Measurements from ENCODE around the gene RNF157.
"Not testable (repeated sequence)": the region's sequence is repeated elsewhere in the genome, so short reads cannot be mapped to it uniquely, and the experiment has no call there.

Gene RNF157

DNA sequence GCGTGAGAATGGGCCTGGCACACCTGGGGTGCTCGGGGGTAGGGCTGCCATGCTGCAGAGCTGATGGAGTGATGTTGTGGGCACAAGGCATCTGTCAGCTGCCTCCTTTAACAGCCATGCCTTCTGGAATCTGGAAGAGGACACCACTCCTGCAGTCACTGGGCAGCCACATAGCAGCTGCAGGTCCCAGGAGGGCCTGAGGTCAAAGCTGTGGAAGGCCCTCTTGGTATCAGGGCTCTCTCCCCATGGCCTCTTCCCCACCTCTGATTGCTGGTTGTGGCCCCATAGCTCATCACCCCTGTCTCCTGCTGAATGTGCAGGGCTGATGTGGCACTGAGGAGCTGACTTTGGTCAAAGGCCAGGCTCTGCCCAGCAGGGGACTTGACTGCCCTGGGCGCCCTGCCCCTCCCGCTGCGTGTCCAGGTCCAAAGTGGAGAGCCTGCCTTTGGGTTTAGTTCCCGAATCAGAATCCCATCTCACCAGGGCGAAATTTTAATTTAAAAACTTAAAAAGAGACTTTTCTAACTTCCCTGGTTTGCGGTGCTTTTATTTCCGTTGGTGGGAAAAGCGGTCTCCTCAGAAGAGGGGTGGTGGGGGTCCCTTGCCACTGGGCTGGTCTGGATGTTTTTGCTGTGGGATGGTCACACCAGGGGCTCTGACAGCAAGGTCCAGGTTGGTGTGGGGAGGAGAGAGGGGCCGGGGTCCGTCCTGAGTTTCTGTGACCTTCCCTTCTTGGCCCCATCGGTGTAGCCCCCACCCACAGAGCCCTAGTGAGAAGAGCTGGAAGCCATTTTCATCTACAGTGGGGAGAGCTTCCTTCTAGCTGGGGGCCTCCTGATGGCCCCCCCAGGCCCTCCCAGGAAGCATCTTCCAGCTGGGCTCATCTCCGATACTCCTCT lies 30.7 kb upstream of the RNF157 start:
- DNase-seq (ENCODE audit: low read depth in 2 of 2): no peak

DNA sequence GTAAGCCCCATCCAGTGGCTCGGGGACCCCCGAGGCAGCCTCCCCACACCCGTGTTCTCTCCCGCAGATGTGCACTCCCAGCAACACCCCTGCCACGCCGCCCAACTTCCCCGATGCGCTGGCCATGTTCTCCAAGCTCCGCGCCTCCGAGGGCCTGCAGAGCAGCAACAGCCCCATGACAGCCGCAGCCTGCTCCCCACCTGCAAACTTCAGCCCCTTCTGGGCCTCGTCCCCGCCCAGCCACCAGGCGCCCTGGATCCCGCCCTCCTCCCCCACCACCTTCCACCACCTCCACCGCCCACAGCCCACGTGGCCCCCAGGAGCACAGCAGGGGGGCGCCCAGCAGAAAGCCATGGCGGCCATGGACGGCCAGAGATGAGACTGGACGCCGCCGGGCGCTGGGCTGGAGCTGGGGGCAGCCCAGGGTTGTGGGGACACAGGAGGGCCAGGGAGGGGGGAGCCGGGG lies 29.9 kb upstream of the RNF157 start:
- no peak for DNase-seq (ENCODE audit: low read depth in 2 of 2)

DNA sequence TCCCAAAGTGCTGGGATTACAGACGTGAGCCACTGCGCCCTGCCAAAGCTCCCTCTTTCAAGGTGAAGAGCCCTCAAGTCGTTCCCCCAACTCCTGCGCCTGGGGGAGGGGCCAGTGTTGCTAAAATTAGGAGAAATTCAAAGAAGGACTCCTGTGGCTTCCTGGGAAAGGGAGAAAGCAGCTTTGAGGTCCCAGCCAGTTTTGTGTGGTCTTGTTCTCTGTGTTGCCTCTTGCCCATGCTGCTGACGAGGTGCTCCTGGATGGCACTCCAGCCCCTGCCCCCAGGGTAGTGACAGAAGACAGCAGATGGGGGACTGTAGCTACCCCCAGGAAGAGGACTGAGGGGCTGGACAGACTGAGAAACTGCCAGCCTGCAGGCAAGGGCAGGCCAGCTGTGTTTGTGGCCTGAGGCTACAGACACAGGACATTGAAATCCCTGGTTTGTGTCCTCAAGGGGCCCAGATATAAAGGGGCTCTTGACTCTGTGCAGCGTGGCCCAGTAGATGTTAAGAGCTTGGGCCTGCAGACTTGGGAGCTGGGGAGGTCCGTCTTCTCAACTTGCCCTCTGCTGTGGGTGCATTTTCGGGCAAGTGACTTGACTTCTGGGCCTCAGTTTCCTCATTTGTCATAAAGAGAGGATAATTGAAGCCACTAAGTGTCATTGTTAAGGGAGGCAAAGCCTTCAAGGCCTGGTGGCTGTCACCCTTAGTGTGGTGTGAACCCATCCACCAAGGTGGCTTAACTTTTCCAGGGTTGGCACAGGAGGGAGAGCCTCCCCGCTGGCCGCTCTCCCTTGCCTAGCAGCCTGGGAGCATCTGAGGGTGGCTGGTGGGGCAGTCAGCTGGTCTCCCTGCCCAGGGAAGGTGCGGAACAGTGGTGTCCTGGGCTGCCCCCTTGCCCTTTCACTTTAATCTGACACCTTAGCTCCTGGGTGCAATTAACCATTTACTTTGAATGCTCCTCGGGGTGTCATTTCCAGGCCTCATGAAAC lies 29.0 kb upstream of the RNF157 start:
- no peak for DNase-seq (ENCODE audit: low read depth in 2 of 2)

DNA sequence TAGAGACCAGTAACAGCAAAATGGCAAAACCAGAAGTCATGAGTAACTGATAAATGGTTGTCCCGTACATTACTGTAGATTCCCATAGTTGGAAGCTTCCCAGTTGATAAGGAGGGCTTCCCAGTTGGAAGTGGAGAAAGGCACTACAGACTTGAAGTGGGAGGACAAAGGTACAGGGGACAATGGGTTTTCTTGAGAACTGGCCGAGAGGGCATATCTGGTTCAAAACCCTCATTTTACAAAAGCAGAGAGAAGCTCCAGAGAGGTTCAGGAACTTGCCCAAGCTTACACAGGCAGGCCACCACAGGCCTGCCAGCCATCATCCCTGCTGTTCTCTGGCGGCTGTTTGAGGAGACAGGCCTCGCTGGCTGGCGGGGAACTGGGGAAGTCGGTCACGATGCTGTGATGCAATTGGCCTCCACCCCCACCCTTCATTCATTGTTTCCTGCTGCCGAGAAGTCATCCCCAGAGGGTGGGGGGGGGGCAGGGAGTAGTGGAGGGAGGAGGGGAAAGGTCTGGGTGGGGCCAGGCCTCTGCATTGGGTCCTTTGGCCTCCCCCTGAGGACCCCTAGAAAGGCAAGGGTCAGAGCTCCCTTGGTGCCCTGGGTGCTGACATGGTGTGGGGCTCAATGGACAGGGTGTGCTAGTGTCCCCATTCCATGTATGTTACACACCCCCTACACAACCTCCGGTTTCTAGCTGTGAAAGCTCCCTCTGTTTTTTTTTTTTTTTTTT lies 27.9 kb upstream of the RNF157 start:
- DNase-seq (ENCODE audit: low read depth in 2 of 2): peak in 1 of 2 experiments; percentile 26

DNA sequence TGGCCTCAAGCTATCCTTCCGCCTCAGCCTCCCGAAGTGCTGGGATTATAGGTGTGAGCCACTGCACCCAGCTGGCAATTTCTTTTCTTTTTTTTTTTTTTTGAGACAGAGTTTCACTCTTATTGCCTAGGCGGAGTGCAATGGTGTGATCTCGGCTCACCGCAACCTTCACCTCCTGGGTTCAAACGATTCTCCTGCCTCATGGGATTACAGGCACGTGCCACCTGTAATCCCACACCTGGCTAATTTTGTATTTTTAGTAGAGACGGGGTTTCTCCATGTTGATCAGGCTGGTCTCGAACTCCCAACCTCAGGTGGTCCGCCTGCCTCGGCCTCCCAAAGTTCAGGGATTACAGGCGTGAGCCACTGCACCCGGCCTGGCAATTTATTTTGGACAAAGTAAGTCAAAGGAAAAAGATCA lies 27.3 kb upstream of the RNF157 start:
- not testable (repeated sequence) for DNase-seq (ENCODE audit: low read depth in 2 of 2)

DNA sequence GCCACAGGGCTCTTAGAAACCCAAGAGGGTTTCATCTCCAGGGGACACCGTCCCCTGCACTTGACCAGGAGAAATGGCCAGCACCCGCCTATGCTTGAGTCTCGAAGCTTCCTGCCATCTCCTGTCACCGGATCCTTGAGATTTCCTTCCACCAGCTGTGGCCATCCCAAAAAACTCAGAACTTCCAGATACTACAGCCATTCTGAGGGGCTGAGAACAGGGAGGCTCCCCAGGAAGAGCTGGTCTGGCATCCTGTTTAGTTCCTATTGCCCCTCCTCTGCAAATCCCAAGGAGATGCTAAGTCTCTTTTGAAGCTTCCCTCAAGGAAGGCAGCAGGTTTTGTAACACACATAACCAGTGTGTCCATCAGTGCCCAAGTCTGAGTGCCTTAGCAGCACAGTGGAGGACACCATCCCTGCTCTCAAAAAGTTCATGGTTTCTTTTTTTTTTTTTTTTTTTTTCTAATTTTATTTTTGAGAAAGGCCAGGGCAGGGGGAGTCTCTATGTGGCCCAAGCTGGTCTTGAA lies 26.8 kb upstream of the RNF157 start:
- DNase-seq (ENCODE audit: low read depth in 2 of 2): no peak

DNA sequence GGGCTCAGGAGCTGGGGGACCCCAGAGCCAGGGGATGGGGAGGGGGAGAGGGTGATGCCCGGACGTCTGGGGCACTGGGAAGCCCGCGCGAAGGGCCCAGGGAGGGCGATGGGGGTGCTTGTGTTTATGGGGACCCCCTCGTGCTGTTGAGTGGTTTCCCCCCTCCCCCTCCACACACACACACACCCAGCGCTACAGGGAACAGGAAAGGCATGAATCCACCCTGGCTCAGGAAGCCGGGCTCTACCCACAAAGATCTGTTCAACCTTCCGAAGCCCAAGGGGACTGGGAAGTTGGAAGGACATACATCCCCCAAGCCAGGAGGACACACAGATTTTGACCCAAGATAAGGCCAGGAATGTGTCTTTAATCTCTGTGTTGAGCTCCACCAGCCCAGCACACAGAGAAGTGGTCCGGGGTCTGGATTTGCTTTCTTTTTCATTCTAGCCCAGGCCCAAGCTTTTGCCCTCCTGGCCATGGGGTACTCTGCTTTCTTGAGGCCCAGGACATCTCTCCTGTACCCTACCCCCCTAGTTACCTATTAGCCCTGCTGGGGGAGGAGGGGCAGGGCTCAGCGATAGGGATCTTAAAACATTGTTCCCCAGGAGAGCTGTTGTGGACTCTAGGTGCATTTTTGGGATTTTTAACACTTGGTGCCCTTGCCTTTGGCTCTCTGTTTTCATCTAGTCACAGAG lies 26.1 kb upstream of the RNF157 start:
- DNase-seq (ENCODE audit: low read depth in 2 of 2): no peak

DNA sequence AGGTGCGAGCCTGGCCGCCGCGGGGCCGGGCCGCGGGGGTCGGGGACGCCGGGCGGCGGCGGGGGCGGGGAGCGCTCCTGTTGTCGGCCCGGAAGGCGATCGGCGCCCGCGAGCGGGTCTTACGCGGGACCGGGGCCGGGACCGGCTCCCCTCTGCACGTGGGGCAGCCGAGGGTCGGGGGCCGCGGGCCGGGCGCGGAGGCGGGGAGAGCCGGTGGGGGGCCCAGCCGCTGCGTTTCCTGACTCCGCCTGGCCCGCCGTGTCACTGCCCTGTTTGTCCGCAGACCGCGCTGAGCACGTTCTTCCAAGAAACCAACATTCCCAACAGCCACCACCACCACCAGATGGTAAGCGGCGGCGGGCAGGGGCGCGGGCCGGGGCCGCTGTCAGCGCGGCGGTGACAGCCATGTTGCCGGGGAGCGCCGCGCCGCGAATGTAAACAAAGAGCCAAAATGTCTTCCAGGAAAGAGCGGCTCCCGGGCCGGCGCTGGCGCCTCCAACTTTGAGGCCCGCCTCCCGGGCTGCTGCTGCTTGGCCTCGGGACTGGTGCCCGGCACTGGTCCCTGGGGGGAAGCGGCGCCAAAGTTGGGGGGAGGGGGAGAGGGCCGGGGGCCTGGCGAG lies 25.4 kb upstream of the RNF157 start:
- DNase-seq (ENCODE audit: low read depth in 2 of 2): no peak

DNA sequence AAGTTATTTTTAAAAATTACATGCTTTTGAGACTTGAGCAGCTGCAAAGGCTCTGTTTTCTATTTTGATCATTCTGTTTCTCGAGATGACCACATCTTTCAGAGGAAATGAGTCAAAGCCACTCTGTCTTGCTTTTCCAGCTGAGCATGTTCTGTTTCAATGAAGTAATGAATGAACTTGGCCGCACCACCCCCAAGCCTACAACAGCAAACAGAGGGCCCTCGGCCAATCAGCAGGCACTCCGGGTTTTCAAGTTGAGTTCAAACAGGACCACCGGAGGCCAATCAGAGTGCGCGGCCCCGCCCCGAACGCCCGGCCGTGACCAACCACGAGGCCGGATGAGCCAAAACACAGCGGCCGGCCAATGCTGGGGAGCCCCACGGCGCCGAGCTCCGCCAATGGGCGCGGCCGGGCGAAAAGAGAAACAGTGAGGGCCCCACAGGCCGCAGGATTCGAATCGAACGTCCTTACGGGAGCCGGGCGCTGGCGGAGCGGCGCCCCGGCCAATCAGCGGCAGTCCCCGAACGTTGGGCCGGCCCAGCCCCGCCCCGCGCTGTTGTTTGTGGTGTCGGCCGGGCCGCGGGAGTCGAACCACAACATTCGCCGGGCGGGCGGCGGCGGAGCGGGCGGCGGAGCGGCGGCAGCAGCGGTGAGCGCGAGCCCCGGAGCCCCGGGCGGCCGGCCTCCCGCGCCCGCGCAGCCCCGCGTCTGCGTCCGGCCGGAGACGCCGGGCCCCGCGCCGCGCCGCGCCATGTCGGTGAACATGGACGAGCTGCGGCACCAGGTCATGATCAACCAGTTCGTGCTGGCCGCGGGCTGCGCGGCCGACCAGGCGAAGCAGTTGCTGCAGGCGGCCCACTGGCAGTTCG lies 24.7 kb upstream of the RNF157 start, which contains the start of gene UBALD2:
Gene UBALD2, plus strand, starts transcription at position 594 of the 869 bp plus-strand sequence. Its CDS starts 158 bp downstream, at position 752.
- DNase-seq (ENCODE audit: low read depth in 2 of 2): peak; percentile 99 to 100

DNA sequence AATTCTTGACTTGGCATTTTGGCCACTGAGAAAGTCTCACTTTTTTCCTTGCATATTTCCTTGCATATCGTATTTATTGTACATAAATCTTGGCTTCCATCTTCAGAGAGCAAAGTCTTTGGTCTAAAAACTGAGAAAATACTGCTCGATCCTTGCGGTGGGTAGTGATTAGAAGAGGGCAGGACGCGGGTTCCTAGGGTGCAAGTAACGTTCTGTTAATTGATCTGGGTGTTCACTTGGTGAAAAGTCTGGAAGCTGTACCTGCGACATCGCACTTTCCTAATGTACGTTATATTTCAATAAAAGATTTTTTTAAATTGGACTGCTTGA lies 24.1 kb upstream of the RNF157 start:
- DNase-seq (ENCODE audit: low read depth in 2 of 2): no peak

DNA sequence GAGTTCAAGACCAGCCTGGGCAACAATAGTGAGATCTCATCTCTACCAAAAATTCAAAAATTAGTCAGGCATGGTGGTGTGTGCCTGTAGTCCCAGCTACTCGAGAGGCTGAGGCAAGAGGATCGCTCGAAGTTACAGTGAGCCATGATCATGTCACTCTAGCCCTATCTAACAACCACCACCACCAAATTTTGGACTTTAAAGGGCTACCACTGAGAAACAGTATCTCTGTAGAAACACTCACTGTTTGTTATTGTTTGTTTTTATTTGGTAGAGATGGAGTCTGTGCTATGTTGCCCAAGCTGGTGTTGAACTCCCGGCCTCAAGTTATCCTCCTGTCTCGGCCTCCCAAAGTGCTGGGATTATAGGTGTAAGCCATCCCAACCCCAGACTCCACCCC lies 23.6 kb upstream of the RNF157 start:
- no peak for DNase-seq (ENCODE audit: low read depth in 2 of 2)

DNA sequence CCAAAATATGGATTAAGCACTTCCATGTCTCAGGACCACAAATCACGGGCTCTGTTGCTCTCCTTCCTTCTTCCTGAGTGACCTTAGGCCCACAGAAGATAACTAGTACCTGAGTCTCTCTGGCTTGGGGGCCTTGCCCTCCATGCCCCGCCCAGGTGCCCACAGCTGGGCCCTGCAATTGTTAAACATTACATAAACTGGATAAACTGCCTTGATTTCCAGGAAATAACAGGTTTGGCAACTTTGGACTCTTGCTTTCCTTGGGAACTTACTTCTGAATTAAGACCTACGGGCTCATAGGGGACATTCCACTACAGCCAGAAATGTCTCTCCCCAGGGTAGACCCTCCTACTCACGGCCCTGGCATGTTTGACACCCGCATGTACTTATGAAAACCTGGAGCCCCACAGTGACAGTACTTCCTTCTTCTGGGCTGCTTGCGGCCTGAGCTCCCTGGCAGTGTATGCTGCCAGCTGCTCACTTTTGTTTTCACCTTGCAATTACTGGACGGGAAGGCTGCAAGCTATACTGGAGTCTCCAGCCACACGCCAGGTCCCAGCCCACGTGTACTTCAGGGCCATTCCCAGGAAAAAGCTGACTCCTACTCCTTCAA lies 22.5 kb upstream of the RNF157 start:
- no peak for DNase-seq (ENCODE audit: low read depth in 2 of 2)

DNA sequence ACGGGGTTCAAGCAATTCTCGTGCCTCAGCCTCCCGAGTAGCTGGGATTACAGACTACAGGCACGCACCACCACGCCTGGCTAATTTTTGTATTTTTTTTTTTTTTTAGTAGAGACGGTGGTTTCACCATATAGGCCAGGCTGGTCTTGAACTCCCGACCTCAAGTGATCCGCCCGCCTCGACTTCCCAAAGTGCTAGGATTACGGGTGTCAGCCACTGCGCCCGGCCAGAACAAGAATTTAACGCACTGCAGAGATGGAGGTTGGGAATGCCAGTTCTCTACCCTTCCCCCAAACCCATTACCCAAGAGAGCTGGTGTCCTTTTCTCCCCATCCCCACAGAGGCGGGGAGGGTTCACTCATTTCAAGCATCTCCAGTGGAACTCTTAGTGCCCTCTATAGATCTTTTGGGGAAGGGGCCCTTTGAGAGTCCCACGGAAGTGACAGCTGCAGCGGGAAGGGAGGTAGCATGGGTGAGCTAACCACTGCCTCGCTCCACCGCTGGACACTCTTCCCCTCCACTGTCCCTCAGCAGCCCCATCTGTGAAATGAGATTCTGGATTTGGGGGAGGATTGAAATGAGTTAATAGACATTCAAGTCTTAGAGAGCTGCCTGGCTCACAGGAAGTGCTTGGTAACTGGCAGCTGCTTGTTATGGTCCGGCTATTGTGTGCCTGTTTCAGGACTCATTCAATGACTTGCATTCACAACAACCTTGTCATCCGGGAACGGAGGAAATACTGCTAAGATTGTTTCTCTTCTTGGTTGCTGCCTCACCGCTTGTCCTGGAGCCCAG lies 21.3 kb upstream of the RNF157 start:
- no peak for DNase-seq (ENCODE audit: low read depth in 2 of 2)

DNA sequence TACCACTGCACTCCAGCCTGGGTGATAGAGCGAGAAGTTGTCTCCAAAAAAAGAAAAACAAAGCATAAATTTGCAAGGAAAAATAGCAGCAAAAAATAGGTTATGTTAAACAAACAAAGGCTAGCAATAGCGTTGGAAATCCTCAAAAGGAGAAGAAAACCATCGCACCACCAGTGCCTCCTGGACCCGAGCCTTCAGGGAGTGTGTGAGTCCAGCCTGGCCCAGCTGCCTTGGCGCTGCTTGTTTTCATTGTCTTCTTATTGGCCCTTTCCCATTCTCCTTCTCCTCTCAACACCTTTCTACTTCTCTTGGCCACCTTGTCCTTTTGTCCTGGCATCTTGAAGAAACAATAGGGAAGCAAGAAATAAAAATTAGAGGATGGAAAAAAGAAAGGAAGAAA lies 20.4 kb upstream of the RNF157 start:
- DNase-seq (ENCODE audit: low read depth in 2 of 2): no peak

DNA sequence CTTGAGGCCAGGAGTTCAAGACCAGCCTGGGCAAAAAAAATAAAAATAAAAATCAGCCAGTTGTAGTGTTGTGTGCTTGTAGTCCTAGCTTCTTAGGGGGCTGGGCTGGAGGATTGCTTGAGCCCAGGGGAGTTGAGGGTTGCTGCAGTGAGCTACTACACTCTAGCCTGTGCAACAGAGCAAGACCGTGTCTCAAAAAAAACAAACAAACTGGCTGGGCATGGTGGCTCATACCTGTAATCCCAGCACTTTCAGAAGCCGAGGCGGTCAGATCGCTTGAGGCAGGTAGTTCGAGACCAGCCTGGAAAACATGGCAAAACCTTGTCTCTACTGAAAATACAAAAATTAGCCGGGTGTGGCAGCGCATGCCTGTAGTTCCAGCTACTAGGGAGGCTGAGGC lies 19.9 kb upstream of the RNF157 start:
- no peak for DNase-seq (ENCODE audit: low read depth in 2 of 2)

DNA sequence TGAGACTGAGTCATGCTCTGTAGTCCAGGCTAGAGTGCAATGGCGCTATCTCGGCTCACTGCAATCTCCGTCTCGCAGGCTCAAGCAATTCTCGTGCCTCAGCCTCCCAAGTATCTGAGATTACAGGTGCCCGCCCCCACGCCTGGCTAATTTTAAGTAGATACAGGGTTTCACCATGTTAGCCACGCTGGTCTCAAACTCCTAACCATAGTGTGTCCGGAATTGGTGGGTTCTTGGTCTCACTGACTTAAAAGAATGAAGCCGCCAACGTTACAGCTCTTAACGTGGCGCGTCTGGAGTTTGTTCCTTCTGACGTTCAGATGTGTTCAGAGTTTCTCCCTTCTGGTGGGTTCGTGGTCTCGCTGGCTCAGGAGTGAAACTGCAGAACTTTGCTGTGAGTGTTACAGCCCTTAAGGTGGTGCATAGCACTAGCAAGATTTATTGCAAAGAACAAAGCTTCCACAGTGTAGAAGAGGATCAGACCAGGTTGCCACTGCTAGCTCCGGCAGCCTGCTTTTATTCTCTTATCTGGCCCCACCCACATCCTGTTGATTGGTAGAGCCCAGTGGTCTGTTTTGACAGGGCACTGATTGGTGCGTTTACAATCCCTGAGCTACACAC lies 16.2 kb upstream of the RNF157 start:
- DNase-seq (ENCODE audit: low read depth in 2 of 2): not testable (repeated sequence)

DNA sequence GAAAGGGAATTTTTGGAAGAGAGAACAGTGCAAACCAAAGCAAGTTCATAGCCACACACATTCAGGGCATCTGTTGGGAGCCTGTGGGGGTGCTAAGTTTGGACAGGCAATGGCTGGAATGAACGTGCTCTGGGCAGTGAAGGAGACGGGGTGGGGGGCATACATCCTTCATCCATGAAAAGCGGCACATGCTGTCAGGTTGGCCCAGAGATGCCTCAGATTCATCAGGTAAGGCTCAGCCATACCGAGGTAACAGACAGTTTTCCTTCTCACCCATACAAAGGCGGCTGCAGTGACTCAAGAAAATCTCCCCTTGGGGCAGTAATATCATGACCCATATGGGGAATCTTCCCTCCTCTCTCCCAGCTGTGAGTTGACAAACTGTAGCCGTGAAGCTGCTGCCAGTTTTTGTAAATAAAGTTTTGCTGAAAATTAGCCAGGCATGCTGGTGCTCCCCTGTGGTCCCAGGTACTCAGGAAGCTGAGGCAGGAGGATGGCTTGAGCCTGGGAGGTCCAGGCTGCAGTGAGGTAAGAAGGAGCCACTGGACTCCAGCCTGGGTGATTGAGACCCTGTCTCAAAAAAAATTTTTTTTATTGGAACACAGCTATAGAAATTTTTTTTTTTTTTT lies 15.6 kb upstream of the RNF157 start:
- DNase-seq (ENCODE audit: low read depth in 2 of 2): no peak
